NCI-H1417 treated with DMSO at 0.1 percent for 48 hours (cell line): ENCODE data around the gene SND1.
"Not testable (repeated sequence)": the region's sequence is repeated elsewhere in the genome, so short reads cannot be mapped to it uniquely, and the experiment has no call there.

ENCODE experiments used
- DNase-seq: peaks from one replicate; lab custom pipeline; 2025; lab: John Stamatoyannopoulos, UW

Gene SND1

GRCh38 chr7:127652333-127653248 lies 597 bp downstream of the SND1 start:
- no peak for DNase-seq

DNA sequence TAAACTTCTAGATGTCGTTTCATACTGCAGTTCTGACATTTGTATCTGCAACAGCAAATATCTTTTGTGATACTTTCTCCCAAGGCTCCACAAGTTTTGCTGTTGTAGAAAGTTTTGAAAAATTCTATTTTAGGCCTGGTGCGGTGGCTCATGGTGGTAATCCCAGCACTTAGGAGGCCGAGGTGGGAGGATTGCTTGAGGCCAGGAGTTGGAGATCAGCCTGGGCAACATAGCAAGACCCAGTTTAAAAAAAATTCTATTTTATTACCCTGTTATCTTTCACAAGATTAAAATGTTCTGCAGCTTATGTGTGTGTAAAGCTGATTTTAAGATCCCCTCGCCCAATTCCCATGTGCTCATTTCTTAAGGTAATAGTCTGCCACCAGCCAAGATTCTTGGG lies 1.4 kb downstream of the SND1 start:
- DNase-seq = no peak

- no peak for DNase-seq
Measured at GRCh38 chr7:127654404-127655394, 2.7 kb downstream of the SND1 start.

GRCh38 chr7:127655720-127656119 lies 3.7 kb downstream of the SND1 start:
- no peak for DNase-seq

- no peak for DNase-seq
Measured at GRCh38 chr7:127657500-127657899, 5.5 kb downstream of the SND1 start.

- no peak for DNase-seq
Measured at GRCh38 chr7:127658970-127659630, 7.1 kb downstream of the SND1 start.

GRCh38 chr7:127665922-127666321 lies 13.9 kb downstream of the SND1 start:
- no peak for DNase-seq

DNA sequence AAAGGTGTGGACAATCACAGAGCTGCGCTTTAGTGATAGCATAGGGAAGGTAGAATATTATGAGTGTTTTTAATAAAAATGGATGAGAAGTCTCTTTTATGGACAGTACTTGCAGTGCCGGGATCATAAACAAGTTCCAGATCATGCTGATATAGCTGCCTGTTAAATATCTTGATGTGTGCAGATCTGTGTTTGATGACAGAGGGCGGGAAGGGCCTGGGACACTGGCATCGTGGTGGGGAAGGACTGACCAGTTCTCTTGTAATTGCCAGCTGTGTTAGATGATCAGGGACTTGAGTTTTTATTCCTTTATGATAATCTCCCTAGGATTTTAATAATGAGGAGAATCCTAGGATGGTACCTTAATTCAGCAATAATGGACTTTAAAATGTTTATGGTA lies 14.6 kb downstream of the SND1 start:
- DNase-seq = no peak

GRCh38 chr7:127667017-127667670 lies 15.2 kb downstream of the SND1 start:
- DNase-seq = no peak

- DNase-seq = no peak
Measured at GRCh38 chr7:127667759-127668530, 16.0 kb downstream of the SND1 start.

DNA sequence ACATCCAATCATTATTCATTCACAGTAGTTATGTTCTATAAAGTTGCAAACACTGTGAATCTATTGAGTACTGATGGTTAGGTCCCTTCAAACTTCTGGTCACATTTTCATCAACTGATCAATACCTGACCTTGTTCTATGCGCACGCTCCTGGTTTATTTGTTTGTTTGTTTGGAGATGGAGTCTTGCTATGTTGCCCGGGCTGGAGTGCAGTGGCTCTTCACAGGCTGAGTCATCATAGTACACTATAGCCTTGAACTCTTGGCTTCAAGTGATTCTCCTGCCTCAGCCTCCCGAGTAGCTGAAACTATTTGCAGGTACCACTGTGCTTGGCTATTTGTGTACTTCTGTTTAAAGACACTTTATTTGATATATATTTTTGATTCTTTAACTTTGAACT lies 19.3 kb downstream of the SND1 start:
- DNase-seq = no peak

DNA sequence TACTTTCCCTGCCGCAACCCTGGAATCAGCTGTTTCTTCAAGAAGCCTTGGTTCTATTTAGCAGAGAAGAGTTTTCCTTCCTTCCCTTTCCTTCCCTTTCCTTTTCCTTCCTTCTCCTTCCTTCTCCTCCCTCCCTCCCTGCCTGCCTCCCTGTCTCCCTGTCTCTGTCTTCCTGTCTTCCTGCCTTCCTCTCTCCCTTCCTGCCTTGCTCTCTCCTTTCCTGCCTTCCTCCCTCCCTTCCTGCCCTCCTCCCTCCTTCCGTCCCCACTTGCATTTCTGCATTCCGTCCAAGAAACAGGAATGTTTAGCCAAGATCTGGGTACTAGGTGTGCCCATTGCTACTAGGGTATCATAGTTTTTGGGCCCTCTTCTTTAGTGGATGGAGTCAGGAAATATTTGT lies 21.9 kb downstream of the SND1 start:
- DNase-seq = no peak

DNA sequence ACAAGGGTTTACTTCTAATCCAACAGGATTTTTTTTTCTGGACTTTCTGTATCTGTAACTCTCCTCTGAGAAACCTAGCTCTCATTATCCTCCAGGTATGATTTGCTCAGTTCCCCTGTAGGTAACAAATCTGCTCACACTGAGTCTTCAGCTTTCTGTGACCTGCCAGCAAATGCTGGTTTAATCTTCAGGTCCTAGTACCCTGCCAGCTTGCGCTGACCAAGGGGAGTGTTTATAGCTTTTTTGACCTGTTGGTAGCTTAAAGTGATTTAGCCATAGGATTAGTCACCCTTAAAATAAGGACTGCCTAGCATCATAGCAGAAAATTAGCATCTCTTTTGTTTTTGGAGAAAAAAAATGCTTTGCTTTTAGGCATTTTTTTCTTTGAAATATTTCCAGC lies 22.4 kb downstream of the SND1 start:
- no peak for DNase-seq

DNA sequence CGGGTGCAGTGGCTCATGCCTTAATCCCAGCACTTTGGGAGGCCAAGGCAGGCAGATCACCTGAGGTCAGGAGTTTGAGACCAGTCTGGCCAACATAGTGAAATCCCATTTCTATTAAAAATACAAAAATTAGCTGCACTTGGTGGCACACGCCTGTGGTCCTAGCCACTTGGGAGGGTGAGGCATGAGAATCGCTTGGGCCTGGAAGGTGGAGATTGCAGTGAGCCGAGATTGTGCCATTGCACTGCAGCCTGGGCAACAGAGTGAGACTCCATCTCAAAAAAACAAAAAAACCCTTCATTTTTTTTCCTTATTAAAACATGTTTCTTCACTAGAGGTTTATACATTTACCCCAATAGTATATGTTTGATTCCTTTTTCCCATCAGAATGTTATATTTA lies 22.9 kb downstream of the SND1 start:
- DNase-seq = not testable (repeated sequence)

DNA sequence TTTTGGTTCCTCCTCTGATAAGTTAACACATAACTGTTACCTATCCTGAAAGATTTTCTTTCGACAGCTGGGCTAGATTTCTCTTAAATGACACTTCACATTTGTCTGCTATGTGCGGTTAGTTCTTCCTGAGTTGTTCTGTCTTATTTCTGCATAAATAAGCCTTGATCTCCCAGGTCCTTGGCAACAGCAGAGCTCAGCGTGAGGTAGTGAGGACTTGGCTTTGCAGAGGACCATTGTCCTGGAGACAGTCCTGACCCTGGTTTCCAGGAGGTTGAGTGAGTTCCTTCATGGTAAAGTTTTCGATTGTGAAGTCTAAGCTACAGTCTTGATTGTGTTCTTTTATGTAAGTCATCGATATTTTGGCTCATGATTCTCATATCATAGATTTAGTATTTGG lies 23.7 kb downstream of the SND1 start:
- no peak for DNase-seq

DNA sequence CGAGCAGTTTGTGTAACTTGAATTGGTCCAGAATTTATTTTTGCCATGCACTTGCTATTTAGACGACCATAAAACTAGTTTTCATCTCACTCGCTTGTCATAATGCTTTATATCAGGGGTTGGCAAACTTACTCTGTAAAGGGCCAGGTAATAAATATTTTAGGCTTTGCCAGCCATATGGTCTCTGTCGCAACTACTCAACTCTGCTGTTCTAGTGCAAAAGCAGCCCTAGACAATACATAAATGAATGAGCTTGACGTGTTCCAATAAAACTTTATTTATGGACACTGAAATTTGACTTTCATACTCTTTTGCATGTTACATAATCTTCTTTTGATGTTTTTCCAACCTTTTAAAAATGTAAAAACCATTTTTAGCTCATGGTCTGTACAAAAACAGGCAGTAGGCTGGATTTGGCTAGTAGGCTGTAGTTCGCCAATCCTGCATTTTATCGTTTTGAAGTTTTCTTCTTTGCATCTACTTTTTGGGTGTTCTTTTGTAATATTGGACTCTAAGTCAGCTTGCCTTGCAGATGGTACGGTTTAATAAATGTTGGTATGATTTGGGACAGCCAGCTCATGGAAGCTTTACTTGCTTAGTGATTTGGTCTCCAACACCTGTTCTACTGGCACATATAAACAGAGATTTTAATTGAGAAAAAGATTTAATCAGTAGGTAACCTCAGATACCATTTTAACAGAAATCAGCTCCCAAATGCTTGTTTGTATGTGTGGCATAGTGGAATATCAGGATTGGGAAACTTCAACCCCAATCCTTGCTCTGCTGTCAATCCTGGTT lies 25.6 kb downstream of the SND1 start:
- DNase-seq = no peak

DNA sequence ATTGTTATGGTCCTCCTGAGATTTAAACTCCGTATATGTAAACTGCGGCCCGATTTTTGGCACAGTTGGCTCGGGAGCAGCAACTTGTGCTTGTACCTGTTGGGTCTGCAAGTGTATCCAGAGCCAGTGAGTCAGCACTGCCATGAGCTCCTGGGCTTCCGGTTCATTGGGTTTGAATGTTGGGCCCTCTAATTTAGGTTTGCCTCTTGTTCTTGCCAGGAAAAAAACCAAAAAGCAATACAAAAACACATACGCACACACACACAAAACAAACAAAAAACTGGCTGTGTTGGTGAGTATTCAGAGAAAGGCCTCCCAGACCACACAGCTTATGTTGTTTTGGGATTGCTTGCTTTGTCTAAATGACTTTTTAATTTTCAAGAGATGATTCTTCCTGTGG lies 26.3 kb downstream of the SND1 start:
- DNase-seq = no peak

- no peak for DNase-seq
Measured at GRCh38 chr7:127678947-127679346, 27.0 kb downstream of the SND1 start.

DNA sequence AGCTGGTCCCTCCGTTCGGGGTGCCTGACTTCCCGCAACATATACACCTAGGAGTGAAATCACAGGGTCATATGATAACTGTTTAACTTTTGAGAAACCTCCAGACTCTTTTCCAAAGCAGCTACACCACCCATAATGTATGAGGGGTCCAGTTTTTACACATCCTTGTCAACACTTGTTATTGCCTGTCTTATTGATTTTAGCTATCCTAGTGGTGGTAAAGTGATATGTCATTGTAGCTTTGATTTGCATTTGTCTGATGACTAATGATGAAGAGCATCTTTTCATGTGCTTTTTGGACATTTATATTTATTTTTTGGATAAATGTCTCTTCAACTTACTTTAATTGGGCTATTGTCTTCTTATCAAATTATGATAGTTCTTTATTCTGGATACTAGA lies 29.0 kb downstream of the SND1 start:
- no peak for DNase-seq

DNA sequence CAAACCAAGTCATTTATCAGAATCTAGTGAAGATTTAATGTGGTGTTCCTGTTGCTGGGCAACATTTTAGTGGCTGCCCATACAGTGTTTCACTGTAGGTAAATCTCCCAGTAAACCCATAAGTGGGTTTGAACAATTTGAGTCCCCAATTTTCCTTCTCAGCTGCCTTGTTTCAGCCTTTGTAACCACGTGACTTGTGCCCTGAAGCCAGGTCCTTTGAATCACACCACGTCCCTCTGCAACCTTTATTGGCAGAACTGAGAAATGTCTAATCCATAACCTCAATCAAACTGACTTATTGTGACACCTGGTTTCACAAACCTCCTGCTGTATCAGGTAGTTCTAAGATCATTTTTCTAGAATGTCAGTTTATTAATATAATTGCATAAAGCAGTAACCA lies 30.1 kb downstream of the SND1 start:
- no peak for DNase-seq
